HG03354 (cell line): ENCODE data around the gene CKMT1A.
A peak's percentile ranks its signal among the peaks of the same experiment; 100 is the strongest.
"Not testable (repeated sequence)": the region's sequence is repeated elsewhere in the genome, so short reads cannot be mapped to it uniquely, and the experiment has no call there.

Source experiments
- ATAC-seq: cut with Tn5 transposase; IDR thresholded peaks from one replicate; pipeline ENCODE4 v1.9.1; 2021; ENCODE audit warnings: mild to moderate bottlenecking; ENCODE audit not compliant: unreplicated experiment, poor library complexity, severe bottlenecking

Gene CKMT1A

DNA sequence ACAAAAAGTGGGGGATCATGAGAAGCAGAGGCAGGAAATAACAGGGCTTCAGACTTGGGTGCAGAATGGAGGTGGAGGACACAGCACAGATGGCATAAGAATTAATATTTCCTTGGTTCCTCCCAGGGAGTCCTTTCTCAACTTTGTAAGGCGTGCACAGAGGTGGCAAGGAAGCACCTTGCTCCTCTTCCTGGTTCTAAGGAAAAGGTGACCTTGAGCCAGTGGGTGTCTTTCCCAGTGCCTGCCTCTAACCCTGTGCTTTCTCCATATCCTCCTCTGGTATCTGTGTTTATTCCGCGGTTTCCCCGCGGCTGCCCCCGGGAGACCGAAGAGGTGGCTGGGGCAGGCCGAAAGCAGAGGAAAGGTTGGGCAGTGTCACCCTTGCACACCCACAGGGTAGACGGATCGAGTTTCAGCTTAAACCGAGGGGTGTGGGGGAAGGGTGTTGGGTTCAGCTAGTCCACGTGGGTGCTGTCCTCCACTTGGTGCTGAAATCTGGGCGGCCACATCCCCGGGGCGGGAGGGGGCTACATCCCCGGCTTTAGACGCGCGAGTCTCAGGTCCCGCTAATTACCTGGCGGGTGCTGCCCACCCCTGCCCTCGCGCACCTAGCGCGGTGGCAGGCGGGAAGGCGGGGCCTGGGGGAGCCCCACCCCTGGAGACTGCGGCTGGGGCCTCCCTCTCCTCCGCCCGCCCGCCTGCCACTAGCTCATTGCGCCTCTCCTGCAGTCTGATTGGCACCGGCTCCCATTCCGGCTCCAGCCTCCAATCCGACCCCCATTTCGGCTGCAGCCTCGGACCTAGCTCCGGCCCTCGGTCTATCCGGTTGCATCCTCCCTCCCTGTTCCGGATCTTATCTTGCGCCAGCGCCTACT lies at the start of gene CKMT1A:
Gene CKMT1A, plus strand, starts transcription at position 712 of the 875 bp plus-strand sequence. CDS start 192 bp downstream, outside the sequence.
- not testable (repeated sequence) for ATAC-seq

DNA sequence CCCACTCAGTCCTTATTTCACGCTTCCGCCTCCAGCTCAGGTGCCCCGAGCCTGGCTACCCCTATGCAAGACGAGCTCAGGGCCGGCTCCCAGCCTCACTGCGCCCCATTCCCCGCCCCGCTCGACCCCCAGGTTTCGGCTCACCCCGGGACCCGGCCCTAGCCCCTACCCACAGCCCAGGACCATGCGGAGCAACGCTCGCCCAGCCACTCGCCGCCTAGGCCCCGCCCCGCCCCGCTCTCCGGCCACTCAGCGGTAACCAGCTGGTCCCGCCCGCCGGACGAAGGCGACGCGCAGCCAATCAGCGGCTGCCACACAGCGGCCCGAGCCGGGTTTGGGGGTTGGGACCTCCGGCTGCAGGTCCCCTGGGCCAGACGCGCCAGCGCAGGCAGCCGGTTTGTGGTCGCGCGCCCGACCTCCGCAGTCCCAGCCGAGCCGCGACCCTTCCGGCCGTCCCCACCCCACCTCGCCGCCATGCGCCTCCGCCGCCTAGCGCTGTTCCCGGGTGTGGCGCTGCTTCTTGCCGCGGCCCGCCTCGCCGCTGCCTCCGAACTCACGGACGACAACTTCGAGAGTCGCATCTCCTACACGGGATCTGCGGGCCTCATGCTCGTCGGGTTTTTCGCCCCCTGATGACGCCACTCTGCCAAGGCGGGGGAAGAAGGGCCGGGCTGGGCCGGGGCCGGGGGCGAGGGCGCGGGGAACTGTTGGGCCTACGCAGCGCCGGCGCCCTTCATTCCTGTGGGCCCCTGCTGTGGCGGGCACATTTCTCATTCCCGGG lies 44.8 kb upstream of the CKMT1A start, which contains the start of gene CATSPER2:
Gene CATSPER2, minus strand, starts transcription at position 196 of the 781 bp plus-strand sequence. CDS start 783 bp downstream, outside the sequence.
- ATAC-seq, result no peak

DNA sequence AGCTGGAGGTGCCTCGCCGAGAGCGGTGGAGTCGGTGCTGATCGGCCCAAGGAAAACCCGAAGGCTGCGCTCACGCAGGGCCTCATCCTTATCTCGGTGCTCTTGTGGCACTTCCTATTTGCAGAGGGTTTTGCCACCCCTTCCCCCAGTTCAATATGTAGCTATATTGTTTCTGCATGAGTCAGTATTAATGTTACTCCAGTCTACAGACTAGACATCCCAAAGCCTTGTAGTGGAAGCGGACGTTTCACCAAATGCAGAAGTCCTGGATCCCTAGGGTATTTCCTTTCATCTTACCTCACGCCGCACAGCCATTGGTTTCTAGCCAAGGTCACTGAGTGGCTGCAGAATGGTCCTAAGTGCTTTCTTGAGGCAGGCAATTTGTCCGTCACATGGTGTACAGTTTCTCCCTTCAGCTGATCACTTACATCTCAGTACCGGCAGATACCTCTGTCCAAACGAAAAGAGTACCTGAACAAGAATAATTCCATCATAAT lies 44.2 kb upstream of the CKMT1A start:
- ATAC-seq, result not testable (repeated sequence)

DNA sequence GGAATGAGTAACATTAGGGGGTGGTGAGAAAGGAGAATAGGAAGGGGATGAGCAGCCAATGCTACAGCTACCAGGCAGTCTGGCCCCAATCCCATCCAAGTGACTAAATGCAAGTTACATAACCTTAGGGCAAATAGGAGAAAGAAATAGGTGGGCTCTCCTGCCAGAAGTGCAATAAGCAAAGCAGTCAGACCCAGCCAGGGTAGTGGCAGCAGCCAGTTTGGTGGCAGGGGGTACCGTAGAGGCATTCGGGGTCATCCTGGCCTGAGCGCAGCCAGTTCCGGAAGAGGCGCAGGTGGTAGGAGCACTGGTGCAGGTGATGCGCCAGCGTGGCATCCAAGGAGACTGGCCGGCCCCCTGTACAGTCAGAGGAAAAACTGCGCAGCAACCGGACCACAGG lies 33.9 kb upstream of the CKMT1A start:
- ATAC-seq, result not testable (repeated sequence)

DNA sequence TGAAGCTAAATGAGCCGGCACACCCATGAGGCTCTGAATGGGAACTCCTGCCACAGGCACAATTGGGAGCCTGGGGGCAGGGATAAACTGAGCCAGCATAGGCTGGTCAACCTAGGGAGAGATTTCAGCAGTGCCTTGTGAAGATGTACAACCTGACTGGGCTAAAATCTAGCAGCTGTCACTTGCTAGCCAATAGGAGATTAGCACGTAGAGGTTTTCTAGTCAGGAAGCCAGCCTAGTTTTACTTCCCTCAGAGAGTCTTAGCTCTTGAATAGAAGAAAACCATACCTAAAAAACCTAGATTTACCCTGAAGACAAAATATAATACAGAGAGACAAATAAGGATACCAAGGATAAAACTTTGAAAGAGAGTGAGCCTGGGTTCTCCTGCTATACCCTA lies 31.4 kb upstream of the CKMT1A start:
- not testable (repeated sequence) for ATAC-seq

DNA sequence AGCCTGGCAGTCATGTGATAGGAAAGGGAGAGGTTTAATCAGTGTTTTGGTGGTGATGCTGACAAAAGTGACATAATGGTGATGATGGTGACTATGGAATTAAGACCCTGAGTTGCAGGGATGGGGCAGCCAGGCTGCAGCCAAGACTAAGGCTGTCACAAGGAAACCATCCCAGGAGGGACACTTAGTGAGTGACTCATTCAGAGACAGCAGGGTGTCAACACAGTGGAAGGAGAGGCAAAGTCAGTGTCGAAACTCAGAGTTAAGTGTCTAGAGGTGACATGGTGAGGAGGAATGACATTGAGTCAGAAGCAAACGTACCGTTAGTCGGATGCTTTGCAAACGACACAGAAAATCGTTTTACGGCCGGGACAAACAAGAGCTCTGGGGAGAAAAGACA lies 30.3 kb upstream of the CKMT1A start:
- ATAC-seq, result not testable (repeated sequence)

DNA sequence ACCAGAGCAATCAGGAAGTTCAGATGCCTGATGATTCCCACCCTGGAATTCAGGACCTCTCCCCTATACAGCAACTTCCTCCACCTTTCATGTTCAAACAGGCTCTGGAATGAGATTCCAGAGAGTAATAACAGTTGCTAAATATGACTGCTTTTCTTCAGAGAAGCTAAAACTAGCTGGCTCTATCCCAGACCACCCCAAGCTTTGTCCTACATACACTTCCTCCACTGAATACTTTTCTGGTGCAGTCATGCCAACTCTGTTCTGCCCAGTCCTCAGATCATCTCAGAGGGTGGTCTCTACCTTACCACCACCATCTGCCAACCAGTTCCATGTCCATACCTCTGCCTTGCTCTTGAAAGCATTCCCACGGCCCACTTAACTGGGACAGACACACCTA lies 27.5 kb upstream of the CKMT1A start:
- not testable (repeated sequence) for ATAC-seq

DNA sequence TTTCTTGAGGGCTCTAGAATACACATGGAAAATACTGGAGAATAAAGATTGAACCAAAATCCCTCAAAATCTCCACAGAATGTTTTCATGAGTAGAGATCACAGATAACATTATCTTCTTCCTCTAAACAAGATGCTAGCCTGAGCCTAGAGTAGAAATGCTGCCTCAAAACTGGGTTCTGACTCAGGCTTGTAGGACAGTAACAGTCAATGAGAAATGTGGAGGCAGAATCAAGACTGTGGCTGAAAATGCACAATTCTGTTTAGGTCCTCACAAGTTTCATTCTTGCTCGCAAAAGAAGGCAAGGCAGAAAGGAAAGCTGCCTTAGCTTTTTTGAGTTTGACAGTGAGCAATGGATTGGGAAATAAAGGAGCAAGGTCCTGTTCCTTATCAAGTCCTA lies 19.5 kb upstream of the CKMT1A start:
- not testable (repeated sequence) for ATAC-seq

DNA sequence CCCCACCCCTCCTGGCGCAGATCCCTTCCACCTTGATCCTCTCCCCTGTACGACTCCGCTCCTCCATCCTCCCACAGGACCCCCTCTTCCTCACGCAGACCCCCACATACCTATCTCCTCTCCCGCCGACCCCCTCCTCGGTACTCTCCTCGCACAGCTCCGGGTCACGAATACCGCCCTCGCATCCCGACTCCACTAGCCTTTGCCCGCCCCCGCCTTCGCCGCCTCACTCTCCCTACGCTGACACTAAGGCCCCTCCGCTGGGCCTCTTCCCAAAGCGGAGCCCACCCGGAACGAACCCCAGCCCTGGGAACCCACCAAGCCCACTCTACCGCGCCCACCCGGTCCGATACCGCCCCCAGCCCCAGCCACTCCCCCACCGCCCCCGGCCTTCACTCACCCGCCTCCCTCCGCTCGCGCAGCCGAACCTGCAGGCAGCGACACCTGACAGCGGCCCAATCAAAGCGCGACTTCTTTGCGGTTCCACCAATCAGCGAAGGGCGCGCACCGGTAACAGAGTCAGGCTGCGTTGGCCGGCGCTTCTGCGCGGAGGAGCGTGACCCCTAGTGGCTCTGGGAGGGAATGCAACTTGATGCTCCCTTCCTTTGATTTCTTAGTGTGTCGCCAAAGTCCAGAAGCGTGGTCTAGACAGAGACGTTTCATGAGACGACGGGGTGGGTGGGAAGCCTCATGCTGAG lies 3.9 kb upstream of the CKMT1A start:
- peak; percentile 96 for ATAC-seq

DNA sequence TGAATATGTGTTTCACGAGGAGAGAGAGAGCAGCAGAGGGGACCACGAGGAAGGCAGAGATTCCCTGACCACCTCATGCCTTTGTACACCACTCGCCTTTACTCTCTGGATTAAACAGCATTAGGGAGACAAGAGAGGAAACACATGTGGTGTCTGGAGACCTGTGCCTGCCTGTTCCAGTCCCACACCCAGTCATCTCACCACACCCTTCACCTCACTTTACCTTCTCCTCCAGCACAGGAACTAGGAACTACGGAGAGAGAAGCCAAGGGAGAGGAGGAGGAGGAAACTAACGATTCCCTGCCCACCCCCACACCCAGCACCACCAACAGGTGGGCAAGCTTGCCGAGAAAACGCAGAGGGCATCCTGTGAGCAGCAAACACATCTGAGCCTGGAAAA lies 980 bp upstream of the CKMT1A start:
- not testable (repeated sequence) for ATAC-seq

DNA sequence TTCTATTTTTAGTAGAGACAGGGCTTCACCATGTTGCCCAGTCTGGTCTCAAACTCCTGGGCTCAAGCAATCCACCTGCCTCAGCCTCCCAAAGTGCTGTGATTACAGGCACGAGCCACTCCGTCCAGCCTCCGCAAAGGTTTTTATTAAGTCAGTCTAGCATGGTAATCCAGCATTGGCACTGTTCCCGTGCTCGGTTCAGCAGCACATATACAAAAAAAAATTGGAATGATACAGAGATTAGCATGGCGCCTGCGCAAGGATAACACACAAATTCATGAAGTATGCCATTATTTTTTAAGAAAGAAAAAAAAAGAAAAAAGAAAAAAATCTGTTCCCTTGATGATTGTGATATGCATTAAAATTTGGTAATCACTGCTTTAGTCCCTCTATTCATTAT lies 8.5 kb downstream of the CKMT1A start:
- ATAC-seq, result no peak

DNA sequence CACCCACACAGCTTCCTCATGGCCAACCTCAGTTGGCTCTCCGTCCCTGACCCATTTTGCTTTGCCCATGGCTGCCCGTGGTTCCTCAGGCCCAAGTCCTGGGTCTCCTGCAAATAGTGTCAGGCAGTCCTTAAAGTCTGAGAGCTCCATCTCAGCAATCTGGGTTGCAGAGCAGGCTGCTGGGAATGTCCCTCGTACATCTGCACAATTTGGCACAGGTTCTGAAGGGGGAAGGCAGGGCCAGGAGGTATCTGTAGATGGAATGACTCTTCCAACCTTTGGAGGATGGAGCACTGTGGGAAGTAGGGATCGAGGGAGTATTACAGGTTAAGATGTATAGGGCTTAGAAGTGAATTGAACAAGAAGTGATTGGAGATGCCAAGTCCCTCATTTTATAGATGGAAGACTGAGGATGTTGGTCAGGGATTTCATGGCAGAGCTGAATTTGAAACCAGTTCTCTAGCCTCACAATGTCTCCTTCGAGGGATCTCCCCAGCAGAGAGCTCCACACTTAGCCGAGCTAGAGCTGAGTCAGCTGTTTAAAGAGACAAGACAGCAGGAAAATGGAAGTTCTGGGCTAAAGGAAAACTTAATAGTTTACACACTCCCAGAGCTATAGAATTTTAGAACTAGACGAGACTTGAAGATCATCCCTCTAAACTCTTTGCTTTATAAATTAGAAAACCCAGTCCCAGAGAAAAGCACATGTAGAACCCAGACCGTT lies 9.2 kb downstream of the CKMT1A start:
- ATAC-seq, result no peak

DNA sequence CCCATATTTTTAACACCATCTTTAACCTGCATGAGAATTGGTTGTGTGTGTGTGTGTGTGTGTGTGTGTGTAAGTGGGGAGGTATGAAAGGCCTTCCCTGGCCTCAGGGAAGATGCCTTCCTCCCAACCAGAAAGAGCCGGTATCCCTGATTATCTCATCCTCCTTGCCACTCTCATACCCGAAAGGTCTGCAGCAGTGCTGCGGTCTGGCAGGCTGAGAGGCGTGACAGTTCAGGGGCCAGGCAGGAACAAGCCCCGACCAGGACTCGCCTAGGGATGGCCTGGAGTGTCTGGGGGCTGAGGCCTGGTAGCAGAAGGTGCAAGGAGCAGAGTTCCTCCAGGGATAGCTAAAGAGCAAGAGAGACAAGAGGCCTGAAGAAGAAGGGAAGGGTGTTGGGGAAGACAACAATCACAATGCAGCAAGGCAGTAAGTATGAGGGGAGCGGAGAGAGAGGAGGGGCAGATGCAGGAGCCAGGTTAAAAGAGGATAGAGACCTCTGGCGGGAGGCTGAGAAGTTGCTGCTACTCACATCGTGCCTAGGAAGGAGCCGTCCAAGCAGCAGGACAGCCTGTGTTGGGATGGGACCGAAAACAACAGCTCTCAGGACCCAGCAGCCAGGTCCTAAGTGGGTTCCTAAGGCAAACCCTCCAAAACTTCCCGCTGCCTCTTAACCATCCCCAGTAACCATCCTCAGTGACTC lies 16.9 kb downstream of the CKMT1A start:
- ATAC-seq, result not testable (repeated sequence)

DNA sequence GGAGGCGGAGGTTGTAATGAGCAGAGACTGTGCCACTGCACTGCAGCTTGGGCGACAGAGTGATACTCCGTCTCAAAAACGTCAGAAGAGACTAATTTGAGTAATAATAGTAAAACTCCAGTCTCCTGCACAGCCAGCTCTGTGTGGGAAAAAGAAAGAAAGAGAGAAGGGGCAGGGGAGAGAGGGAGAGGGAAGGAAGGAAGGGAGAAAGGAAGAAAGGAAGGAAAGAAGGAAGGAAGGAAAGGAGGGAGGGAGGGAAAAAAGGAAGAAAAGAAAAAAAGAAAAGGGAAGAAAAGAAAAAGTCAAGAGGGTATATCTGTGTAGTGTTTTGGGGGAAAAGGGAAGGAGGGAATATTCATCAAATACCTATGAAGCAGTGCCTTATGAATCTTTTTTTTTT lies 29.5 kb downstream of the CKMT1A start:
- ATAC-seq, result no peak

DNA sequence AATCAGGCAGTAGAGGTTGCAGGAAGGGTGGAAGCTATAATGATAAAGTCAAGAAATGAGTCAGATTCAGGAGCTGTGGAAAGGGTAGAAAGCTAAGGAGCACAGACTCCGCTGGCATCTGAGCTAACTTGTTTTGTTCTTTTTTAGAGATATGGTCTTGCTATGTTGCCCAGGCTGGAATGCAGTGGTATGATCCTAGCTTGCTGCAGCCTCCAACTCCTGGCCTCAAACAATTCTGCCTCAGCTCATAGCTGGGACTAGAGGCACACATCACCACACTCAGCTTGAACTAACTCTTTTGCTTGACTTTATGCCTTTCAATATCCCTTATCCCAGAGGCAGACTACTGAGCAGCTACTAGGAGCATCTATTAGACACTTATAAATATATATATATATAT lies 32.6 kb downstream of the CKMT1A start:
- ATAC-seq, result not testable (repeated sequence)

DNA sequence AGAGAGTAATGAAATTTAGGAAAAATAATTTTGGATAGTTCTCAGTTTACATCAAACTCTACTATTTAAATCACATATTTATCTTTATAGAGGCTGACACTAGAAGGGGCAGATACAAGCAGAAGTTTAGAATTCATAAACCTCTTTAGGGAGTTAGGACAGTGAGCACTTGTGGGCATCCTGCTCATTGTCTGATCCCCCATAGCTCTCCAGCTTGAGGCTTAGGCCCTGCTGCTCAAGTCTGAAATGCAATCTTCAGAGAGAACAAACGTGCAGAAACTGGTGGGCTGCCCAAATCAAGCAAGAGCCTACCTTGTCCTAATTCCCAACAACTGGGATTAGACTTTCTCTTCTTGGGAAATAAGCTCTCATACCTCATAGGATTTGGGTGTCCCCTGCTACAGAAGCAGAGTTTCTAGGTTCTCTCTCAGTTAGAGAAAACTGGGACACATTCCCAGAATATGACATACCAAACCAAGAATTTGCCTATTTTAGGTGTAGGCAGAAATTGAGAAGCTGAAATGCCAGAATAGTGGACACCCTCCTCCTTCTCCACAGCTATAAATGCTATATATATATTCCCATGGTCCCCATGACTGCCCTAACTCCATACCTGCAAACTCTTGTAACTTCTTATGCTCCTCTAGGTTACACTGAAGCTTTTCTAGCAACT lies 34.5 kb downstream of the CKMT1A start:
- not testable (repeated sequence) for ATAC-seq

DNA sequence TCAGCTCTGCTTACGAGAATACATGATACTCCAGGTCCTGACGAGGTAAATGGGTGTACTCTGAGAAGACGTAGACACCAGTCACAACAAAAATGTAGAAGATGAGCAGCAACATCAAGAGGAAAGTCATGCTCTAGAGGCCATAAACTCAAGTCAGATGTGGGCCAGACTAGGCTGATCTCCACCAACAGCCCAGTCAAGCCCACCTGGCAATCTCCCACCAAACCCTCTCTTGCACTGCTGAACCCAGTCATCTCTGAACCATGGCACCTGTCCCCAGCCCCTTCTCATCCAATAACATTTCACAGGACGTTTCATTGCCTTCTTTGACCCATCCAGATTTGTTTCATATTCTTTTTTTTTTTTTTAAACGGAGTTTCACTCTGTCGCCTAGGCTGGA lies 41.8 kb downstream of the CKMT1A start:
- ATAC-seq, result no peak

DNA sequence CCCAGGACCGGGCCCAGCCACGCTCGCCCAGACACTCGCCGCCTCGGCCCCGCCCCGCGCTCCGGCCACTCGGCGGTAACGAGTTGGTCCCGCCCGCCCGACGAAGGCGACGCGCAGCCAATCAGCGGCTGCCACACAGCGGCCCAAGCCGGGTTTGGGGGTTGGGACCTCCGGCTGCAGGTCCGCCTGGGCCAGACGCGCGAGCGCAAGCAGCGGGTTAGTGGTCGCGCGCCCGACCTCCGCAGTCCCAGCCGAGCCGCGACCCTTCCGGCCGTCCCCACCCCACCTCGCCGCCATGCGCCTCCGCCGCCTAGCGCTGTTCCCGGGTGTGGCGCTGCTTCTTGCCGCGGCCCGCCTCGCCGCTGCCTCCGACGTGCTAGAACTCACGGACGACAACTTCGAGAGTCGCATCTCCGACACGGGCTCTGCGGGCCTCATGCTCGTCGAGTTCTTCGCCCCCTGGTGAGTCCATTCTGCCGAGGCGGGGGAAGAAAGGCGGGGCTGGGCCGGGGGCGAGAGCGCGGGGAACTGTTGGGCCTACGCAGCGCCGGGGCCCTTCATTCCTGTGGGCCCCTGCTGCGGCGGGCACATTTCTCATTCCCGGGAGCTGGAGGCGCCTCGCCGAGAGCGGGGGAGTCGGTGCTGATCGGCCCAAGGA lies 52.7 kb downstream of the CKMT1A start, which contains the start of gene PDIA3:
Gene PDIA3, plus strand, starts transcription at position 194 of the 658 bp plus-strand sequence. Its CDS starts 102 bp downstream, at position 296.
- peak; percentile 79 for ATAC-seq
